ENCODE results near the gene FMNL3. TPM values are rescaled to one million over a fixed set of nuclear protein-coding genes. Genes with fewer than 3 reads are reported as not detected.

Gene FMNL3
- total RNA-seq, 1 experiment from 2014 or later = 3.5 TPM

- TF ChIP-seq ZFX (IDR thresholded peaks at IDR 0.05) = no peak
- no peak for TF ChIP-seq EZH2phosphoT487 (IDR thresholded peaks at IDR 0.05; ENCODE audit: borderline replicate concordance)
- no peak for TF ChIP-seq ZNF274 (IDR thresholded peaks at IDR 0.05; ENCODE audit: low read depth, low read length)
Measured at GRCh38 chr12:49642370-49642802, 64.8 kb downstream of the FMNL3 start (continued).

GRCh38 chr12:49641748-49642369 is 65.3 kb downstream of the FMNL3 start:
- BruUV-seq (replicated peaks) = no TSS peak
- H4K20me1 ChIP-seq (ENCODE audit: insufficient read depth) = no peaks in the 10 kb centered on the region
- H3K4me1 ChIP-seq (ENCODE audit: control insufficient read depth in 1 of 2, insufficient read depth in 2 of 2, low read length in 2 of 2) = no peaks in the 10 kb centered on the region
- RAD21 ChIA-PET (ENCODE audit: low non-redundant PET in 1 of 2, low total read pairs in 2 of 2, uncharacterized antibody in 2 of 2, unreplicated experiment in 2 of 2) = no interaction called here
- no peak for TF ChIP-seq MAX (IDR thresholded peaks at IDR 0.05)
- TF ChIP-seq REST (IDR thresholded peaks at IDR 0.05; ENCODE audit: low read depth) = no peak
- TF ChIP-seq EGR1 (IDR thresholded peaks at IDR 0.05; ENCODE audit: low read depth) = no peak
- no peak for TF ChIP-seq ELF1 (IDR thresholded peaks at IDR 0.05; ENCODE audit: borderline replicate concordance, low read depth)
- no peak for TF ChIP-seq ZNF274 (IDR thresholded peaks at IDR 0.05; ENCODE audit: low read depth, low read length)
- no peak for TF ChIP-seq EZH2 (IDR thresholded peaks at IDR 0.05)
- no peak for TF ChIP-seq ZFX (IDR thresholded peaks at IDR 0.05)
- no peak for TF ChIP-seq ATF3 (IDR thresholded peaks at IDR 0.05)
- no peak for TF ChIP-seq SIN3A (IDR thresholded peaks at IDR 0.05; ENCODE audit: low read depth)
- TF ChIP-seq RAD21 (IDR thresholded peaks at IDR 0.05; ENCODE audit: low read depth) = no peak
- no peak for TF ChIP-seq TCF7L2 (IDR thresholded peaks at IDR 0.05; ENCODE audit: borderline replicate concordance, extremely low read depth, insufficient read depth, insufficient read length)
- H3K27me3 ChIP-seq (ENCODE audit: insufficient read depth, low read length) = no peaks in the 10 kb centered on the region
- H2AFZ ChIP-seq (ENCODE audit: low read depth, low read length, poor library complexity, severe bottlenecking) = no peak overlapping the region
- H3K4me2 ChIP-seq (ENCODE audit: low read length) = no peak overlapping the region
- no peaks in the 10 kb centered on the region for H3K79me2 ChIP-seq (ENCODE audit: insufficient read depth, low read length)
- H3K36me3 ChIP-seq (ENCODE audit: control insufficient read depth in 1 of 2, insufficient read depth in 2 of 2, low read length in 2 of 2) = 0 out of 4 replicates have a peak, but pooled peaks cover 0 to 3% of the 10 kb centered on the region in 2 experiments
- H3K27ac ChIP-seq (ENCODE audit: low read depth, low read length) = no peak overlapping the region
- intact Hi-C loops (cut with micrococcal nuclease) = loop anchor here (10.0 kb wide), 1 partner anchor 193 kb away; no protein-coding TSS in a partner anchor
- no peak for DNase-seq (ENCODE audit: low read depth, low spot score)
- no peak overlapping the region for H3K9ac ChIP-seq (ENCODE audit: low read length)
- POLR2A ChIA-PET = interaction anchor here (1.9 kb wide), 1 partner anchor 100 kb away, joined by 6 read pairs; the partner anchor contains the start of gene TMBIM6
- no peak for ATAC-seq
- H3K9me2 ChIP-seq (ENCODE audit: insufficient read depth) = no peaks in the 10 kb centered on the region
- CTCF ChIA-PET = interaction anchor here (1.0 kb wide), 1 partner anchor 100 kb away, joined by 3 read pairs; the partner anchor contains the start of gene TMBIM6
- no peak overlapping the region for H3K4me3 ChIP-seq (replicated peaks in 1 of 2; ENCODE audit: low read depth in 1 of 2, low read length in 2 of 2)
- H3K9me3 ChIP-seq (ENCODE audit: control insufficient read depth in 1 of 2, insufficient read depth in 1 of 2, low read depth in 1 of 2, low read length in 2 of 2) = no peaks in the 10 kb centered on the region
